K562 treated with DMSO at 1 percent for 48 hours (cell line): ENCODE measurements around the gene GPR32. TPM values are rescaled to one million over a fixed set of nuclear protein-coding genes. Genes with fewer than 3 reads are reported as not detected.

ENCODE experiments used
- total RNA-seq: library from RNA; unstranded; fragments of 300-600 nt; gene quantifications from 2 replicates; pipeline ENCODE4 v1.2.3, GENCODE V29; 2022; ENCODE audit warnings: low replicate concordance; ENCODE audit errors: extremely low read depth

Gene GPR32, protein sequence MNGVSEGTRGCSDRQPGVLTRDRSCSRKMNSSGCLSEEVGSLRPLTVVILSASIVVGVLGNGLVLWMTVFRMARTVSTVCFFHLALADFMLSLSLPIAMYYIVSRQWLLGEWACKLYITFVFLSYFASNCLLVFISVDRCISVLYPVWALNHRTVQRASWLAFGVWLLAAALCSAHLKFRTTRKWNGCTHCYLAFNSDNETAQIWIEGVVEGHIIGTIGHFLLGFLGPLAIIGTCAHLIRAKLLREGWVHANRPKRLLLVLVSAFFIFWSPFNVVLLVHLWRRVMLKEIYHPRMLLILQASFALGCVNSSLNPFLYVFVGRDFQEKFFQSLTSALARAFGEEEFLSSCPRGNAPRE
- total RNA-seq: not detected in 2 replicates

DNA sequence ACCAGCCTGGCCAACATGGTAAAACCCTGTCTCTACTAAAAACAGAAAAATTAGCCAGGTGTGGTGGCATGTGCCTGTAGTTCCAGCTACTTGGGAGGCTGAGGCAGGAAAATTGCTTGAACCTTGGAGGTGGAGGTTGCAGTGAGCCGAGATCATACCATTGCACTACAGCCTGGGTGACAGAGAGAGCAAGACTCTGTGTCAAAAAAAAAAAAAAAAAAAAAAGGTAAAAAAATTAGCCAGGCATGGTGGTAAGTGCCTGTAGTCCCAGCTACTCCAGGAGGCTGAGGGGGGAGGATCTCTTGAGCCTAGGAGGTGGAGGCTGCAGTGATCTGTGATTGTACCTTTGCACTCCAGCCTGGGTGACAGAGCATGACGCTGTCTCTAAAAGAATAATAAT lies at the start of gene GPR32:
Gene GPR32, plus strand, starts transcription at position 301 of the 400 bp plus-strand sequence. CDS start 137 bp downstream, outside the sequence.

DNA sequence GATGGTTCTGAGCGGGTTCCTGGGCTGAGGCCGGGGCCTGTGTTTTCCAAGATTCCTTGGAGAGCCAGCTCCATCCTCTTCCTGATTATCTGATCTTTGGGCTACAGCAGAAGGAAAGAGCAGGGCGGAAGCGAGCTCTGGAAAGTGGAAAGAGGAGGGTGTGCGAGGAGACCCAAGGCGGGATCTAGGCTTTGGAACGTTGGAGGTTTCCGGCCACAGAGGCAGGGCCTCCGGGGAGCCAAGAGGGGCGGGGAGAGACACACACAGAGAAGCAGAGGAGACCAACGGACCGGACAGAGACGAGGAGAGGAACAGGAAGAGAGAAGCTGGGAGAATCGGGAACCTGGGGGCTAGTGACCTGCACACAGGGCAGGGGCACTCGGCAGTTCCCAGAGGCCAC lies 47.2 kb upstream of the GPR32 start, which contains the start of gene CLEC11A:
Gene CLEC11A, plus strand, starts transcription at position 296 of the 400 bp plus-strand sequence. CDS start 162 bp downstream, outside the sequence.

DNA sequence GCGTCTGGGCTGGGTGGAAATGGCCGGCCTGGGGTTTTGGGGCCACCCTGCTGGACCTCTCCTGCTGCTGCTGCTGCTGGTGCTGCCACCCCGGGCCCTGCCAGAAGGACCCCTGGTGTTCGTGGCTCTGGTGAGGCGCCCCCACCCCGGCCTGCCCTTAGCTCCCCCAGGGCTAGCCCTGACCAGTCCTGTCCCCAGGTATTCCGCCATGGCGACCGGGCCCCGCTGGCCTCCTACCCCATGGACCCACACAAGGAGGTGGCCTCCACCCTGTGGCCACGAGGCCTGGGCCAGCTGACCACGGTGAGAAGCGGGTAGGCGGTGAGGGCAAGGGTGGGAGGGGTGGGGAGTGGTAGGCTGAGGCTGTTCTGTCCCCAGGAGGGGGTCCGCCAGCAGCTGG lies 20.1 kb downstream of the GPR32 start, which contains the start of gene ACP4:
Gene ACP4, plus strand, starts transcription at position 20 of the 400 bp plus-strand sequence. Its CDS starts 0 bp downstream, at position 20.

Other genes with a start within 250 kb of the GPR32 start
- gene LRRC4B, start 202.0 kb upstream of the GPR32 start, total RNA-seq: not detected in 2 replicates
- gene SYT3, start 130.6 kb upstream of the GPR32 start, total RNA-seq: not detected in 2 replicates
- gene C19orf81, start 121.0 kb upstream of the GPR32 start, total RNA-seq: not detected in 2 replicates
- not detected in 2 replicates for gene SHANK1, start 50.7 kb upstream of the GPR32 start, total RNA-seq
- not detected in 2 replicates for gene CLEC11A, start 47.1 kb upstream of the GPR32 start, total RNA-seq
- not detected in 2 replicates for gene ACP4, start 20.0 kb downstream of the GPR32 start, total RNA-seq
- gene KLK1, start 53.3 kb downstream of the GPR32 start, total RNA-seq: not detected in 2 replicates
- gene KLK15, start 63.1 kb downstream of the GPR32 start, total RNA-seq: not detected in 2 replicates
- gene KLK3, start 84.5 kb downstream of the GPR32 start, total RNA-seq: not detected in 2 replicates
- not detected in 2 replicates for gene KLK2, start 103.0 kb downstream of the GPR32 start, total RNA-seq
- not detected in 2 replicates for gene KLK4, start 140.9 kb downstream of the GPR32 start, total RNA-seq
- not detected in 2 replicates for gene KLK5, start 182.6 kb downstream of the GPR32 start, total RNA-seq
- gene KLK6, start 199.1 kb downstream of the GPR32 start, total RNA-seq: not detected in 2 replicates
- gene KLK7, start 213.5 kb downstream of the GPR32 start, total RNA-seq: not detected in 2 replicates
- gene KLK8, start 231.1 kb downstream of the GPR32 start, total RNA-seq: not detected in 2 replicates
- not detected in 2 replicates for gene KLK10, start 249.2 kb downstream of the GPR32 start, total RNA-seq